ENCODE results near the gene QRICH2.
"Not testable (repeated sequence)": the region's sequence is repeated elsewhere in the genome, so short reads cannot be mapped to it uniquely, and the experiment has no call there.

QRICH2 gene

DNA sequence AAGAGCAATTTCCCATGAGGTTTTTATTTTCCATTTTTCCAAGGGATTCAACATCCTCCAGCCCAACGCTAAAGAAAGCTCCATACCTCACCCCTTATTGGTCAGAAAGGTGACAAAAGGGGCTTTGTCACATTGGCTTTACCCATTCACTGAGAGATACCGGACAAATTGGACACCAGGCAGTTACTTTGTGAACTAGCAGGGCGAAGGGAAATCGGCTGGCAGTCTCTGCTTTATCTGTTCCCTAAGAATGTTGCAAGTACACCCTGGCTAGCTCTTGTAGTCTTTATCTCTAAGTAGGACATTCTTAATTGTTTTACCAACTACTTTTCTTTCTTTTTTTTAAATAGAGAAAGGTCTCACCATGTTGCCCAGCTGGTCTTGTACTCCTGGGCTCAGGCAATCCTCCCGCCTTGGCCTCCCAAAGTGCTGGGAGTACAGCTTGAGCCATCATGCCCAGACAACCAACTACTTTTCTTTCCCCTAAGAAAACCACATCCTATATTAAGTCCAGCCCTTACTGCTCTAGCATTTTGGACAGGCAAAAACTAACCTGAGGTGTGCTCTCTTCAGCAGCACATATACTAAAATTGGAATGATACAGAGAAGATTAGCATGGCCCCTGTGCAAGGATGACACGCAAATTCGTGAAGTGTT lies 28.8 kb upstream of the QRICH2 start:
- TF ChIP-seq ZNF274 (IDR thresholded peaks at IDR 0.05; ENCODE audit: low read depth, low read length): no peak

DNA sequence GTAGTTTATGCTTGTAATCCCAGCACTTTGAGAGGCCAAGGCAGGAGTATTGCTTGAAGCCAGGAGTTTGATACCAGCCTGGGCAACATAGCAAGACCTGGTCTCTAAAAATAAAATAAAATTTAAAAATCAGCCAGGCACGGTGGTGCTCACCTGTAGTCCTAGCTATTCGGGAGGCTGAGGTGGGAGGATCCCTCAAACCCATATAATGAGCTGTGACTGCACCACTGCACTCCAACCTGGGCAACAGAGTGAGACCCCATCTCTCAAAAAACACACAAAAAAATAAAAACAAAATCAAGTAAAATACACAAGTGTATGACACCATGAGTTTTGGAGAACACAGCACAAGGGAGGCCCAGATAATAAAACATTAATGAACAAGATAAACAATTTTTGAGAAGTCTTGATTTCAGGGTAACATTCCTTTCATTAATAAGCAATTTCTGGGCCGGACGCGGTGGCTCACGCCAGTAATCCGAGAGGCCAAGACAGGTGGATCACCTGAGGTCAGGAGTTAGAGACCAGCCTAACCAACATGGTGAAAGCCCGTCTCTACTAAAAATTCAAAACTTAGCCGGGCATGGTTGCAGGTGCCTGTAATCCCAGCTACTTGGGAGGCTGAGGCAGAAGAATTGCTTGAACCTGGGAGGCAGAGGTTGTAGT lies 27.8 kb upstream of the QRICH2 start:
- no peak overlapping the region for H3K4me3 ChIP-seq (ENCODE audit: low read length)
- TF ChIP-seq ZNF274 (IDR thresholded peaks at IDR 0.05; ENCODE audit: low read depth, low read length): no peak

More for the DNA sequence above, 28.8 kb upstream of the QRICH2 start:
- no peak overlapping the region for H3K4me3 ChIP-seq (ENCODE audit: low read length)

GRCh38 chr17:76333673-76334505 lies 25.8 kb upstream of the QRICH2 start:
- no peak for TF ChIP-seq ZNF274 (IDR thresholded peaks at IDR 0.05; ENCODE audit: low read depth, low read length)
- H3K4me3 ChIP-seq (ENCODE audit: low read length): no peak overlapping the region

- TF ChIP-seq ZNF274 (IDR thresholded peaks at IDR 0.05; ENCODE audit: low read depth, low read length): no peak
- H3K4me3 ChIP-seq (ENCODE audit: low read length): no peak overlapping the region
Measured at GRCh38 chr17:76331083-76331482, 23.0 kb upstream of the QRICH2 start.

- no peak overlapping the region for H3K4me3 ChIP-seq (ENCODE audit: low read length)
- no peak for TF ChIP-seq ZNF274 (IDR thresholded peaks at IDR 0.05; ENCODE audit: low read depth, low read length)
Measured at GRCh38 chr17:76329664-76330063, 21.6 kb upstream of the QRICH2 start.

DNA sequence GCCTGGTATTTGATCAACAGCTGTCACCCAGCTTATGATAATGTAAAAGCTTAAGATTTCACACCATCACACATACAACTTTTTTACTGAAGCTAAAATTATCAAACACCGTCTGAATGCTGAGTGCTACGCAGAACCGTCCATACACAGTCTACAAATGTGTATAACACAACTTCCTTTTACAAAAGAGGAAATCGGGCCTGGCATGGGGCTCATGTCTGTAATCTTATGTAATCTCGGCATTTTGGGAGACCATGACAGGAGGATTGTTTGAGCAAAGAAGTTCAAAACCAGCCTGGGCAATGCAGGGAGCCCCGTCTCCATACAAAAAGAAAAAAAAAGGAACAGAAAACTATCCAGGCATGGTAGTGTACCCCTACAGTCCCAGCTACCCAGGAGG lies 19.6 kb upstream of the QRICH2 start:
- no peak for TF ChIP-seq ZNF274 (IDR thresholded peaks at IDR 0.05; ENCODE audit: low read depth, low read length)

GRCh38 chr17:76326306-76326705 lies 18.2 kb upstream of the QRICH2 start:
- no peak for TF ChIP-seq ZNF274 (IDR thresholded peaks at IDR 0.05; ENCODE audit: low read depth, low read length)
- no peak overlapping the region for H3K4me3 ChIP-seq (ENCODE audit: low read length)

More for the DNA sequence above, 19.6 kb upstream of the QRICH2 start:
- no peak overlapping the region for H3K4me3 ChIP-seq (ENCODE audit: low read length)

GRCh38 chr17:76318586-76318985 lies 10.5 kb upstream of the QRICH2 start:
- TF ChIP-seq ZNF274 (IDR thresholded peaks at IDR 0.05; ENCODE audit: low read depth, low read length): no peak
- no peak overlapping the region for H3K4me3 ChIP-seq (ENCODE audit: low read length)

DNA sequence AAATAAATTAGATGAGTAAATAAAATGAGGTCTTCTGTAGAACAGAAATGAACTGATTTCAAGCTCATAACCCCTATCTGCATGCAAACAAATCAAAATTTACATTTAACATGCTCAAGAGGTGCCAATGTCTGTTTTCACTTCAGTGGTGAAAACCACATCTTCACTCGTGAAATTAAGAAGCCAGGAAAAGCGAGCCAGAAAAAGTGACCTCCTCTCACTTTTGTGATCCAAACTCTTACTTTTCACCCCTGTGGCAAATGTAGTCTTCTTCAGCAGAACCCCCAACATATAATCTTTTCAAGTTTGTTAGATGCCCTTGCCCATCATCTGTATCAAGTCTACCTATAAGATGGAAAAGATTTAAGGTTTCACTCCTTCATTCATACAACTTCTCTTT lies 9.5 kb upstream of the QRICH2 start:
- no peak for TF ChIP-seq ZNF274 (IDR thresholded peaks at IDR 0.05; ENCODE audit: low read depth, low read length)
- H3K4me3 ChIP-seq (ENCODE audit: low read length): no peak overlapping the region

DNA sequence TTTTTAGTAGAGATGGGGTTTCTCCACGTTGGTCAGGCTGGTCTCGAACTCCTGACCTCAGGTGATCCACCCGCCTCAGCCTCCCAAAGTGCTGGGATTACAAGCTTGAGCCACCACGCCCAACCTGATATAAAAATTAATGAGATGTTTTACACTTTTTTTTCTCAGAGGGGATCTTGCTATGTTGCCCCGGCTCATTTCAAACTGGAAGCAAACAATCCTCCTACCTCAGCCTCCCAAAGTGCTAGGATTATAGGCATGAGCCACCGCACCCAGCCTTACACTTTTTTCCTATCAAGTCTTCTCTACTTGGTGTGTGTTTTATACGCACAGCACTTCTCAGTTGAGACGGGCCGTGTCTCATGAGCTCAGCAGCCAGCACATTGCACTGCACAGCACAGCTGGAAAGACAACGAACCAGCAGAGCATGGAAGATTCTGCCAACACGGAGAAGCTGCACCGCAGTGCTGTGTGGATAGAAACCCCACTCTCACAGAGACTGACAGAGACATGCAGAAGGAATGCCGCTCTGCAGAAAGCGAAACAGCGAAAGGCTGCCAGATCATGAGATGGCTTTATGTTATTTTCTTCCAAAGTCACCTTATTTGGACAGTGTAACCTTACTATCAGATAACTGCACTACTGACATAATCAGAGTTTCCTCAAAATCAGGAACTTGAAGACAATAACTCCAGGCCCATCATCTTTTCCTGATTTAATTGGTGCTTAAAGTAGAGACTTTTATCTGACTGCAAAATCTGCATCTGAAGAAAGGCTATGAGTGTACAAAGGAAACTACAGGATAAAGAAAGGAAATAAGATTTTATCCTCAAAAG lies 6.5 kb upstream of the QRICH2 start:
- TF ChIP-seq ZNF274 (IDR thresholded peaks at IDR 0.05; ENCODE audit: low read depth, low read length): no peak
- H3K4me3 ChIP-seq (ENCODE audit: low read length): no peak overlapping the region

- no peak overlapping the region for H3K4me3 ChIP-seq (ENCODE audit: low read length)
- TF ChIP-seq ZNF274 (IDR thresholded peaks at IDR 0.05; ENCODE audit: low read depth, low read length): no peak
Measured at GRCh38 chr17:76312735-76313134, 4.7 kb upstream of the QRICH2 start.

GRCh38 chr17:76309461-76309860 lies 1.4 kb upstream of the QRICH2 start:
- H3K4me3 ChIP-seq (ENCODE audit: low read length): no peak overlapping the region
- no peak for TF ChIP-seq ZNF274 (IDR thresholded peaks at IDR 0.05; ENCODE audit: low read depth, low read length)

DNA sequence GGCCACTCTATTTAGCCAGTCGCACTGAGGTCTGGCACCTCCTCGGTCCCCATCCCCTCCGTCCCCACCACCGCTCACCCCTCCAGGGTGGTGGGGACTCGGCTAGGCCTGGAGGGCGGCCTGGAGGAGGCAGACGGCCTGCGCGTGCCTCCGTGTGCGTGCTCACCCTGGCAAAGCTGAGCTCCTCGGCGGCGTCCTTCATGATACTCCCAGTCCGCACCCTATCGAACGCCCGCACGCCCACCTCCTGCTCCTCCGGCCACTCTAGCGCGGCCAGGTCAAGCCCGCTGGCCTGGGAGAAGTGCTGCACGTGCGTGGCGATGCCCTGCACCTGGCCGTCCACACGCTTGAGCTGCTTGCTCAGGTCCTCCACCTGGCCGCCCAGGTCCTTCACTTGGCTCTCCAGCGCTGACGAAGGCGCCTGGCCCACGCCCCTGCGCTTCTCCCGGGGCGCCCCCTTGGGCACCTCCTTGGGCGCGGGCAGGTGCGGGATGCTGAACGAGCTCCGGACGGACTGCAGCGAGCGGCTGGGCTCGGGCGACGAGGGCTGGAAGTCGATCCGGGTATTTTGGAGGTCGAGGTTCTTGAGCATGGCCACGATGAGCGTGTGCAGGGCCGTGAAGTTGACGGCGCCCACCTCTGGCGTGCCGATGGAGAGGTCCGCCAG lies 644 bp downstream of the QRICH2 start:
- TF ChIP-seq ZNF274 (IDR thresholded peaks at IDR 0.05; ENCODE audit: low read depth, low read length): no peak
- no peak overlapping the region for H3K4me3 ChIP-seq (ENCODE audit: low read length)

DNA sequence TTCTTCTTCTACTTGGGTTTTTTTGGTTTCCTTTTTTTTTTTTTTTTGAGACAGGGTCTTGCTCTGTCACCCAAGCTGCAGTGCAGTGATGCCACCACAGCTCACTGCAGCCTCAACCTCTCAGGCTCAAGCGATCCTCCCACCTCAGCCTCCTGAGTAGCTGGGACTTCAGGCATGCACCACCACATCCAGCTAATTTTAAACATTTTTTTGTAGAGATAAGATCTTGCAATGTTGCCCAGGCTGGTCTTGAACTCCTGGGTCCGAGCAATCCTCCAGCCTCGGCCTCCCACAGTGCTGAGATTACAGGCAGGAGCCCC lies 3.0 kb downstream of the QRICH2 start:
- not testable (repeated sequence) for H3K4me3 ChIP-seq (ENCODE audit: low read length)

Data from GM08714 (cell line).